ENCODE measurements around the gene DNMT1.

DNA sequence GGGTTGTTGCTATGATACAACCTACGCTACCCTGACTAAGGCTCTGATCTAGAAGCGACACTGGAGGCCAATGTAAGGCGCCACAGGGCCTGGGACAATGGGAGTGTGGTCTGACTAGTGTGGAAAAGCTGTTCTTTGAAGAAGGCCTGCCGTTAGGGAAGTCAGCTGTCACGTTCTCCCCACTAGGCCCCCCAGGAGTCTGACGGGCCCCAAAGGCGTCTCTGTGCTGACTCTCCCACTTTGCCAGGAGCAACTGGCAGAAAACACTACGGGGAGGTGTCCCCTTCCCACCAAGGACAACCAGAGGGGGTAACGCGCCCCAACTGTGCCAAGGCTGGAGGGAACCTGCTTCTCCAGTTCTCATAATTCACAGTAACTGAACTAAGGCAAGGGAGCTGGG lies 49.7 kb downstream of the DNMT1 start:
- no peak for TF ChIP-seq EP300 (IDR thresholded peaks at IDR 0.05)
- no peak for TF ChIP-seq CTCF (IDR thresholded peaks at IDR 0.05)
